CD4-positive, alpha-beta T cell treated with Interleukin-10 for 1 hour (primary cell): ENCODE measurements around the gene ABCC3.

Source experiments
- DNase-seq: peaks from one replicate; pipeline ENCODE4 v3.0.0-alpha.2; 2020

Gene ABCC3

GRCh38 chr17:50605429-50605828, 29.3 kb upstream of the ABCC3 start:
- no peak for DNase-seq

- DNase-seq, result no peak
Measured at GRCh38 chr17:50607522-50608175, 27.0 kb upstream of the ABCC3 start.

GRCh38 chr17:50608700-50609379, 25.8 kb upstream of the ABCC3 start:
- no peak for DNase-seq

- DNase-seq, result no peak
Measured at GRCh38 chr17:50609380-50610074, 25.2 kb upstream of the ABCC3 start.

GRCh38 chr17:50611634-50612033, 23.0 kb upstream of the ABCC3 start:
- no peak for DNase-seq

GRCh38 chr17:50612281-50612680, 22.4 kb upstream of the ABCC3 start:
- no peak for DNase-seq

GRCh38 chr17:50613007-50613992, 21.4 kb upstream of the ABCC3 start:
- no peak for DNase-seq

- no peak for DNase-seq
Measured at GRCh38 chr17:50614471-50615051, 20.1 kb upstream of the ABCC3 start.

GRCh38 chr17:50615828-50616227, 18.9 kb upstream of the ABCC3 start:
- DNase-seq, result no peak

- no peak for DNase-seq
Measured at GRCh38 chr17:50618300-50618699, 16.4 kb upstream of the ABCC3 start.

- DNase-seq, result no peak
Measured at GRCh38 chr17:50618941-50619340, 15.7 kb upstream of the ABCC3 start.

GRCh38 chr17:50619489-50619888, 15.2 kb upstream of the ABCC3 start:
- no peak for DNase-seq

GRCh38 chr17:50620237-50620636, 14.4 kb upstream of the ABCC3 start:
- no peak for DNase-seq

GRCh38 chr17:50620858-50621257, 13.8 kb upstream of the ABCC3 start:
- no peak for DNase-seq

- DNase-seq, result no peak
Measured at GRCh38 chr17:50621574-50622031, 13.1 kb upstream of the ABCC3 start.

GRCh38 chr17:50624321-50624934, 10.3 kb upstream of the ABCC3 start:
- no peak for DNase-seq

GRCh38 chr17:50625032-50625871, 9.4 kb upstream of the ABCC3 start:
- DNase-seq, result no peak

- peak; percentile 62 for DNase-seq
Measured at GRCh38 chr17:50626037-50626574, 8.6 kb upstream of the ABCC3 start.

GRCh38 chr17:50627036-50627781, 7.5 kb upstream of the ABCC3 start:
- DNase-seq, result no peak
